GM06990 (cell line): ENCODE data around the gene THADA.

Source experiments
- DNase-seq: peaks from one replicate; pipeline ENCODE4 v3.0.0-alpha.2; 2011; ENCODE audit not compliant: insufficient read length; ENCODE audit errors: extremely low read depth
- H3K27me3 ChIP-seq: replicated peaks from 2 replicates; pipeline ENCODE4 v1.6.0; 2011; ENCODE audit warnings: low read length; ENCODE audit not compliant: control insufficient read depth, insufficient read depth
- H3K36me3 ChIP-seq: 2 replicates; pipeline ENCODE4 v1.5.1; 2011; ENCODE audit warnings: low read length; ENCODE audit not compliant: control insufficient read depth, insufficient read depth
- H3K4me3 ChIP-seq: replicated peaks from 2 replicates; pipeline ENCODE4 v1.5.1; 2011; ENCODE audit warnings: low read depth, mild to moderate bottlenecking, control low read depth, low read length
- TF ChIP-seq, protein P1 (sequence below): IDR thresholded peaks from 2 replicates; pipeline ENCODE4 v1.5.1; 2011; ENCODE audit warnings: low read length, control low read depth, mild to moderate bottlenecking, inconsistent platforms; ENCODE audit not compliant: insufficient read depth, poor library complexity, severe bottlenecking

THADA gene

DNA sequence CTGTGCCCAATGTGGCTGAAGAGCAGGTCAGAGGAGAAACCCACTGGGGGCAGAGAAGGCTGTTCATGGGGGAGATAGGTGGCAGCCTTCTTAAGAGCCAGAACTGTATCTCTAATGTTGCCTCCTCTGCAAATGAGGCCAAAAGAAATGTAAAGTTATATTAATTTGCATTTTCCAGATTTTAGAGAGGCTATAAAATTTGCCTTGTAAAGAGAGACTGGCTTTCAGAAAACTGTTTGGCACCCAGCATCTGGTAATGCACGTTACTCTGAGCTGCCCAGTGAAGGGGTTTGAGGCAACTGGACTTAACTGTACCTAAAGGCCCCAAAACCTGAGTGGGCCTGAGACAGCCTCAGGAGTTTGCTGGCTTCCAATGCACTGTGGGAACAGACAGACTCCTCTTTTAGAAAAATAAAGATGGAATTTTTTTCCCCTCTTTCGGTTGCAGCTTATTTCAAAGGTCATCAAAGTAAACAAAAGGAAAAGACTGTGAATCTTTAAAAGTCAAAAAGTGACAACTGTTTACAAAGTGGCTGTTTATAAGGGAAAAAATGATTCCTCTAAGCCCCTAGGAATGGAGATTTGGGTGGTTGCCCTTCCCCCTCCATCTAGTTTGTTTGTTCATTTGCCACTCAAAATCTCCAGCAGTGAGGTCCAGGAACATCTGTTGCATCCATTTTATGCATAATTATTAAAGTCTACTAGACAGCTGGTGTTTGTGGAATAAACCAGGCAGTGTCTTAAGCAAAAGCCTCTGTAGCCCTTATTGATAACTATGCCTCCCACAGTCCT, 237.2 kb downstream of the THADA start:
- Histone ChIP-seq H3K36me3 (no peaks in the 10 kb centered on the region), H3K27me3 (no peaks in the 10 kb centered on the region), H3K4me3 (no peak overlapping the region)
- TF ChIP-seq, protein P1, sequence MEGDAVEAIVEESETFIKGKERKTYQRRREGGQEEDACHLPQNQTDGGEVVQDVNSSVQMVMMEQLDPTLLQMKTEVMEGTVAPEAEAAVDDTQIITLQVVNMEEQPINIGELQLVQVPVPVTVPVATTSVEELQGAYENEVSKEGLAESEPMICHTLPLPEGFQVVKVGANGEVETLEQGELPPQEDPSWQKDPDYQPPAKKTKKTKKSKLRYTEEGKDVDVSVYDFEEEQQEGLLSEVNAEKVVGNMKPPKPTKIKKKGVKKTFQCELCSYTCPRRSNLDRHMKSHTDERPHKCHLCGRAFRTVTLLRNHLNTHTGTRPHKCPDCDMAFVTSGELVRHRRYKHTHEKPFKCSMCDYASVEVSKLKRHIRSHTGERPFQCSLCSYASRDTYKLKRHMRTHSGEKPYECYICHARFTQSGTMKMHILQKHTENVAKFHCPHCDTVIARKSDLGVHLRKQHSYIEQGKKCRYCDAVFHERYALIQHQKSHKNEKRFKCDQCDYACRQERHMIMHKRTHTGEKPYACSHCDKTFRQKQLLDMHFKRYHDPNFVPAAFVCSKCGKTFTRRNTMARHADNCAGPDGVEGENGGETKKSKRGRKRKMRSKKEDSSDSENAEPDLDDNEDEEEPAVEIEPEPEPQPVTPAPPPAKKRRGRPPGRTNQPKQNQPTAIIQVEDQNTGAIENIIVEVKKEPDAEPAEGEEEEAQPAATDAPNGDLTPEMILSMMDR = no peak
- no peak for DNase-seq

DNA sequence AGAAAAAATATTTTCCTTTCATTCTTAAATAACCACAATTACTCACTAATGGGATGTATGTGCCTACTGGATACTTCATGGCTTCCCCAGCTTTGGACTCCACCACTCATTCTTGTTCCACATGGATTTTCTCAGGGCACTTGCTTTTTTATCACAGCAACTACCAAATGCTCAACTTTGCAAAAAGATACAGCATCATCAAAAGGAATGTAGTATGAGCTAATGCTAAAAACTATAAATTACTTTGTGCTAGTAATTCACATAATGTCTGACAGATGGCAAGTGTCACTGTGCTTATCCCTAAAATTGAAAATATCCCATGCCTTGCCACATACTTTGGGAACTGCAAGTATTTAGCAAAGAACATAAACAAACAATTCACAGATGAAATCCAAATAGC, 239.1 kb downstream of the THADA start:
- TF ChIP-seq, protein P1 = no peak
- Histone ChIP-seq H3K4me3 (no peak overlapping the region), H3K27me3 (no peaks in the 10 kb centered on the region), H3K36me3 (no peaks in the 10 kb centered on the region)
- no peak for DNase-seq

DNA sequence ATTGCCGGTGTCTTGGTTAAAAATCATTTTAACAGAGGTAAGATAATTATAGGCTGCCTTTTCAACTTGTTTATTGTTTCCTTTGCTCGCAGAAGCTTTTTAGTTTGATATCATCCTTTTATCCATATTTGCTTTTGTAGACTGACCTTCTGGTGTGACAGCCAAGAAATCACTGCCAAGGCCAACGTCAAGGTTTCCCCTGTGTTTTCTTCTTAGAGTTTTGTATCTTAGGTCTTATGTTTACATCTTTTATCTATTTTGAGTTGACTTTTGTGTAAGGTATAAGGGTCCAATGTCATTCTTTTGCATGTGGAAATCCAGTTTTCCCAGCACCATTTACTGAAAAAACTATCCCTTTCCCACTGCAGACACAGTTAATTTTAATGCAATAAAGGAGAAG, 240.4 kb downstream of the THADA start:
- TF ChIP-seq, protein P1 = no peak
- DNase-seq = no peak
- H3K4me3 ChIP-seq = no peak overlapping the region

DNA sequence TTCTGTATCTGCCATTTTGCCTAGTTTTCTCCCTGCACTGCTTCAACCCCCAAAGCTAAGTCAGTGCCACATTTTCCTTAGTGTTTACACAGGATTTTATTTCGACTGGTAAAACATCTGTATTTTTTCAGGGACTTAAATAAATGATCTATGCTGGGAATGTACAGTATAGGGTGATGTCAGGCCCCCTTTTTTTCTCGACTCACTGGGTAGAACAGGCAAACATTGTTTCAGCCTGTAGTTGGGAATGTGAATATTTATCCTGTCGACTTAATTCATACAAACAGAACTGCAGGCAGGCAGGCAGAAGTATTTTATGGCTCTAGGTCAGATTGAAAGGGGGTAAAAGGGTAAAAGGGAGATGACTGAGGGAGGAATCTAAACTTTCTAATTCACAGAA, 245.9 kb downstream of the THADA start:
- TF ChIP-seq, protein P1 = no peak
- Histone ChIP-seq H3K4me3 (no peak overlapping the region), H3K36me3 (no peaks in the 10 kb centered on the region), H3K27me3 (no peaks in the 10 kb centered on the region)
- no peak for DNase-seq

More for the DNA sequence above, 240.4 kb downstream of the THADA start:
- H3K36me3 ChIP-seq = no peaks in the 10 kb centered on the region
- H3K27me3 ChIP-seq = no peaks in the 10 kb centered on the region

DNA sequence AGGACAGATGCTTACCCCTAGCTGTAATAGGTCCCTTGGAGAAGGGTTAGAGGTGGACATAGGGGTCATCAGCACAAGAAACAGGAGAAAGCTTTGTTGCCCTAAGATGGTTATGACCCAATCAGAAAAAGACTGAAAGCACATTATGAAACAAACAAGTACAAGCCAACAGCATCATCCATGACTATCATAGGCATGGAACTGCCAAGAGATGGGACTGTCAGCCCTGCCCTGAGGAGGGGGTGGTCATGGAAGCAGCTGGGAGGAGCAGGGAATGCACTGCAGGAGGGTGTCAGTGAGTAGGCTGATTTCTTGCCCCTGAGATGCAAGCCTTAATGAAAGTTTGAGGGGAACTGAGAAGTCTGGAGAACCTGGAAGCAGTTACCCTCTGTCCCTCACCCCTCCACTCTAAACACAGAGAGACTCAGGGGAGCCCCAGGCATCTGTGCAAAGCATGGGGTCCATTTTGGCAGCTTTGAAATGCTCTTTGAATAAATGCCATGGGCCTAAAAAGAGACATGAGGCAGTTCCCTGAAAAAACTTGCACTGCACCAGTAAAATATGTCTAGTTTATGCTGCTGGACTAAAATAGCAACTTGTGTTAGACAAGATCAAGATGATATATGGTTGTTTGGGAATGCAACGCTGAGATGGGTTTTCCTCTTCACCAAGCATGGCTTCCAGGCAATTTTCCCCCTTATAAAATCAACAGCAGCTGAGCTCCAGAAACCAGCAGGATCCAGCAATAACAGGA, 246.8 kb downstream of the THADA start:
- TF ChIP-seq, protein P1 = no peak
- Histone ChIP-seq H3K36me3 (no peaks in the 10 kb centered on the region), H3K4me3 (no peak overlapping the region), H3K27me3 (no peaks in the 10 kb centered on the region)
- DNase-seq = no peak
